ENCODE measurements around the gene ANTKMT.

The ANTKMT gene

GRCh38 chr16:726438-727290, 5.7 kb downstream of the ANTKMT start, which contains the start of the genes CCDC78 and HAGHL:
Gene CCDC78 (minus strand): TSS chr16:726443. CDS start chr16:726367, 76 bp downstream.
Gene HAGHL (plus strand): TSS chr16:727106. CDS start chr16:727510, 404 bp downstream.
- CTCF ChIA-PET = interaction anchor here (1.6 kb wide), 1 partner anchor 17 kb away, joined by 6 read pairs; no protein-coding TSS in a partner anchor
- no peak for TF ChIP-seq FOXA1 (IDR thresholded peaks at IDR 0.05)
- no peak for TF ChIP-seq HDGF (IDR thresholded peaks at IDR 0.05; ENCODE audit: borderline replicate concordance)
- no peak for TF ChIP-seq SUZ12 (IDR thresholded peaks at IDR 0.05)
- TF ChIP-seq ZNF384 (IDR thresholded peaks at IDR 0.05) = no peak
- DNase-seq (ENCODE audit: extremely low spot score) = peak; percentile 66
- POLR2A ChIA-PET = interaction anchor here (1.3 to 5.0 kb wide), 4 partner anchors 11 to 58 kb away, joined by 4 to 27 read pairs (median 9); partner anchors contain the start of genes CIAO3 and METRN

- TF ChIP-seq PKNOX1 (IDR thresholded peaks at IDR 0.05) = no peak
- peak; percentile 80 for TF ChIP-seq TARDBP (IDR thresholded peaks at IDR 0.05)
- DNase-seq (ENCODE audit: extremely low spot score) = no peak
- ChIA-PET POLR2A (interaction anchor here (1.4 to 5.0 kb wide), 5 partner anchors 7 to 17 kb away, joined by 3 to 47 read pairs (median 12); partner anchors contain the start of genes ANTKMT, CIAO3 and METRN), CTCF (interaction anchor here (1.0 kb wide), 1 partner anchor 8 kb away, joined by 4 read pairs; no protein-coding TSS in a partner anchor)
Measured at GRCh38 chr16:727291-727977, 6.5 kb downstream of the ANTKMT start.

GRCh38 chr16:728131-728889, 7.4 kb downstream of the ANTKMT start:
- peak; percentile 69 for DNase-seq (ENCODE audit: extremely low spot score)
- ChIA-PET POLR2A (interaction anchor here (0.7 to 5.0 kb wide), 5 partner anchors 8 to 60 kb away, joined by 3 to 47 read pairs (median 12); partner anchors contain the start of genes ANTKMT, CHTF18, CIAO3 and METRN), CTCF (interaction anchor here (1.0 kb wide), 1 partner anchor 9 kb away, joined by 4 read pairs; no protein-coding TSS in a partner anchor)
- TF ChIP-seq SP1 (IDR thresholded peaks at IDR 0.05) (no peak), BHLHE40 (IDR thresholded peaks at IDR 0.05; ENCODE audit: borderline replicate concordance) (no peak), TARDBP (IDR thresholded peaks at IDR 0.05) (no peak), ELF4 (IDR thresholded peaks at IDR 0.05) (no peak), FOXM1 (IDR thresholded peaks at IDR 0.05; ENCODE audit: borderline replicate concordance) (no peak), SUZ12 (IDR thresholded peaks at IDR 0.05) (no peak), ZNF384 (IDR thresholded peaks at IDR 0.05) (no peak), CTBP1 (IDR thresholded peaks at IDR 0.05; ENCODE audit: borderline replicate concordance) (no peak), NFRKB (IDR thresholded peaks at IDR 0.05) (no peak), FOXK2 (IDR thresholded peaks at IDR 0.05) (no peak), ARNT (IDR thresholded peaks at IDR 0.05) (no peak), HDGF (IDR thresholded peaks at IDR 0.05; ENCODE audit: borderline replicate concordance) (no peak), FOXA1 (IDR thresholded peaks at IDR 0.05) (no peak), PKNOX1 (IDR thresholded peaks at IDR 0.05) (no peak), LEF1 (IDR thresholded peaks at IDR 0.05; ENCODE audit: borderline replicate concordance) (no peak), L3MBTL2 (conservative IDR thresholded peaks at IDR 0.05) (no peak; the same call in 1 of the 2 replicates)

- ChIA-PET POLR2A (interaction anchor here (1.0 to 5.0 kb wide), 5 partner anchors 9 to 60 kb away, joined by 3 to 47 read pairs (median 12); partner anchors contain the start of genes ANTKMT, CHTF18, CIAO3 and METRN), CTCF (interaction anchor here (0.7 to 1.0 kb wide), 2 partner anchors 56 to 572 kb away, joined by 3 to 4 read pairs; no protein-coding TSS in a partner anchor)
- DNase-seq (ENCODE audit: extremely low spot score) = no peak
- TF ChIP-seq ELF4 (IDR thresholded peaks at IDR 0.05) (no peak), SP1 (IDR thresholded peaks at IDR 0.05) (no peak), TARDBP (IDR thresholded peaks at IDR 0.05) (no peak), CTBP1 (IDR thresholded peaks at IDR 0.05; ENCODE audit: borderline replicate concordance) (no peak), L3MBTL2 (conservative IDR thresholded peaks at IDR 0.05) (no peak), ARNT (IDR thresholded peaks at IDR 0.05) (no peak), NFRKB (IDR thresholded peaks at IDR 0.05) (no peak), FOXA1 (IDR thresholded peaks at IDR 0.05) (no peak), BHLHE40 (IDR thresholded peaks at IDR 0.05; ENCODE audit: borderline replicate concordance) (no peak), HDGF (IDR thresholded peaks at IDR 0.05; ENCODE audit: borderline replicate concordance) (no peak), PKNOX1 (IDR thresholded peaks at IDR 0.05) (no peak), ZNF384 (IDR thresholded peaks at IDR 0.05) (no peak), FOXK2 (IDR thresholded peaks at IDR 0.05) (no peak), FOXM1 (IDR thresholded peaks at IDR 0.05; ENCODE audit: borderline replicate concordance) (no peak), SUZ12 (IDR thresholded peaks at IDR 0.05) (no peak)
Measured at GRCh38 chr16:728890-729744, 8.2 kb downstream of the ANTKMT start.

All from HEK293T (cell line).